H1 (cell line): Measurements from ENCODE around the gene CELF4. TPM values are rescaled to one million over a fixed set of nuclear protein-coding genes. Genes with fewer than 3 reads are reported as not detected.

Experiments
- CTCF ChIA-PET: fragments of 300-600 bp; sonication (Branson Sonifier 250); formaldehyde crosslinking; loops from one replicate; lab custom pipeline; 2021; ENCODE audit not compliant: partially characterized antibody; lab: Charles Lee
- POLR2A ChIA-PET: fragments of 300-600 bp; sonication (Branson Sonifier 250); formaldehyde crosslinking; loops from one replicate; lab custom pipeline; 2021; ENCODE audit warnings: inconsistent platforms; ENCODE audit not compliant: partially characterized antibody; lab: Charles Lee
- DNase-seq, 2 experiments: peaks; one replicate each; pipeline versions ENCODE4 v3.0.0 to v3.0.0-alpha.2; 2010 to 2022; ENCODE audit warnings: low spot score in 2 of 2, low read depth in 1 of 2, mixed read lengths in 1 of 2
- FAIRE-seq: peaks from 2 replicates; lab custom pipeline; 2011; peaks lifted over from hg19 to GRCh38; lab: Jason Lieb, UNC
- H2AFZ ChIP-seq: 2 replicates; pipeline ENCODE4 v1.8.1; 2012; ENCODE audit warnings: low read length, inconsistent platforms
- H2AK5ac ChIP-seq: 2 replicates; pipeline ENCODE4 v1.6.1; 2013; ENCODE audit warnings: low read depth, low read length
- H2BK120ac ChIP-seq: replicated peaks from 2 replicates; pipeline ENCODE3; 2013; ENCODE audit warnings: low read depth, low read length, inconsistent platforms
- H2BK12ac ChIP-seq: 2 replicates; pipeline ENCODE4 v1.6.1; 2013; ENCODE audit warnings: low read depth, low read length
- H2BK15ac ChIP-seq: 2 replicates; pipeline ENCODE4 v1.6.1; 2013; ENCODE audit warnings: low read length
- H2BK20ac ChIP-seq: 2 replicates; pipeline ENCODE4 v1.6.1; 2013; ENCODE audit warnings: low read length
- H2BK5ac ChIP-seq: 2 replicates; pipeline ENCODE4 v1.6.1; 2013; ENCODE audit warnings: low read depth, low read length
- H3K14ac ChIP-seq: 2 replicates; pipeline ENCODE4 v1.6.1; 2013; ENCODE audit warnings: inconsistent platforms; ENCODE audit not compliant: insufficient read length
- H3K18ac ChIP-seq: 2 replicates; pipeline ENCODE4 v1.6.1; 2013; ENCODE audit warnings: low read length; ENCODE audit errors: extremely low read depth
- H3K23ac ChIP-seq: 2 replicates; pipeline ENCODE4 v1.6.1; 2013; ENCODE audit warnings: inconsistent platforms; ENCODE audit not compliant: insufficient read length
- H3K23me2 ChIP-seq: 2 replicates; pipeline ENCODE4 v1.6.1; 2013; ENCODE audit warnings: low read depth, low read length
- H3K27ac ChIP-seq: 2 replicates; pipeline ENCODE4 v1.6.1; 2011; ENCODE audit warnings: low read depth, low read length, inconsistent platforms
- H3K27me3 ChIP-seq, 4 experiments: replicated peaks in 1 of 4; 1 replicate in 1 of 4; 2 replicates in 3 of 4; pipeline versions ENCODE4 v1.6.1 to v1.8.1; 2011 to 2013; ENCODE audit warnings: low read length in 3 of 4, mild to moderate bottlenecking in 3 of 4, inconsistent platforms in 2 of 4, mixed read lengths in 2 of 4, moderate library complexity in 1 of 4; ENCODE audit not compliant: control insufficient read depth in 3 of 4, insufficient read depth in 3 of 4; ENCODE audit errors: extremely low read depth in 1 of 4
- H3K36me3 ChIP-seq, 4 experiments: 2 replicates each; pipeline versions ENCODE4 v1.6.1 to v1.8.1; 2011 to 2013; ENCODE audit warnings: mild to moderate bottlenecking in 4 of 4, low read length in 3 of 4, moderate library complexity in 2 of 4, control low read depth in 1 of 4, inconsistent platforms in 1 of 4; ENCODE audit not compliant: insufficient read depth in 4 of 4, control insufficient read depth in 2 of 4
- H3K4ac ChIP-seq: replicated peaks from 2 replicates; pipeline ENCODE3; 2013; ENCODE audit warnings: low read length, low read depth, mixed read lengths, inconsistent platforms; ENCODE audit not compliant: insufficient read length
- H3K4me1 ChIP-seq, 4 experiments: replicated peaks in 1 of 4; 1 replicate in 1 of 4; 2 replicates in 3 of 4; pipeline versions ENCODE4 v1.6.1 to v1.8.1; 2011 to 2013; ENCODE audit warnings: low read length in 3 of 4, inconsistent platforms in 2 of 4, mixed read lengths in 1 of 4; ENCODE audit not compliant: insufficient read depth in 4 of 4, control insufficient read depth in 3 of 4
- H3K4me2 ChIP-seq, 2 experiments: 2 replicates each; pipeline versions ENCODE4 v1.6.1 to v1.8.1; 2011 to 2013; ENCODE audit warnings: low read depth in 2 of 2, low read length in 2 of 2, control low read depth in 1 of 2, inconsistent platforms in 1 of 2, mild to moderate bottlenecking in 1 of 2; ENCODE audit not compliant: insufficient read depth in 1 of 2
- H3K4me3 ChIP-seq, 4 experiments: fragments of 200-600, 300-600 bp in 1 of 4; sonication (generic), shearing (Covaris generic), sonication (Bioruptor Twin) in 1 of 4; 2 replicates each; pipeline versions ENCODE4 v1.5.1 to v1.8.1; 2011 to 2016; ENCODE audit warnings: low read length in 4 of 4, low read depth in 3 of 4, control low read depth in 2 of 4, inconsistent platforms in 2 of 4, mild to moderate bottlenecking in 2 of 4, mixed read lengths in 1 of 4, moderate library complexity in 1 of 4; ENCODE audit not compliant: insufficient read depth in 2 of 4; ENCODE audit errors: extremely low read depth in 1 of 4
- H3K56ac ChIP-seq: replicated peaks from 2 replicates; pipeline ENCODE3; 2013; ENCODE audit warnings: low read depth, mild to moderate bottlenecking, mixed read lengths, low read length, inconsistent platforms; ENCODE audit not compliant: insufficient read length
- H3K79me1 ChIP-seq: 2 replicates; pipeline ENCODE4 v1.6.1; 2013; ENCODE audit warnings: low read depth, low read length, control low read depth
- H3K79me2 ChIP-seq, 2 experiments: 2 replicates each; pipeline versions ENCODE4 v1.6.1 to v1.8.1; 2012 to 2013; ENCODE audit warnings: low read length in 2 of 2, mild to moderate bottlenecking in 2 of 2, inconsistent platforms in 1 of 2; ENCODE audit not compliant: insufficient read depth in 2 of 2, control insufficient read depth in 1 of 2
- H3K9ac ChIP-seq, 4 experiments: replicated peaks in 1 of 4; 1 replicate in 1 of 4; 2 replicates in 3 of 4; pipeline versions ENCODE4 v1.6.1 to v1.8.1; 2011 to 2013; ENCODE audit warnings: low read depth in 3 of 4, low read length in 3 of 4, control low read depth in 2 of 4, mild to moderate bottlenecking in 2 of 4, moderate library complexity in 2 of 4, inconsistent platforms in 1 of 4; ENCODE audit errors: extremely low read depth in 1 of 4
- H3K9me3 ChIP-seq, 2 experiments: 2 replicates each; pipeline versions ENCODE4 v1.6.1 to v1.8.1; 2012 to 2013; ENCODE audit warnings: mild to moderate bottlenecking in 2 of 2, moderate library complexity in 2 of 2, control low read depth in 1 of 2, inconsistent platforms in 1 of 2, low read depth in 1 of 2, low read length in 1 of 2, mixed read lengths in 1 of 2; ENCODE audit not compliant: insufficient read depth in 2 of 2
- H4K20me1 ChIP-seq, 2 experiments: replicated peaks in 1 of 2; 2 replicates each; pipeline versions ENCODE3 to v1.8.1; 2011 to 2013; ENCODE audit warnings: inconsistent platforms in 2 of 2, low read length in 2 of 2, mild to moderate bottlenecking in 1 of 2; ENCODE audit not compliant: insufficient read depth in 2 of 2, control insufficient read depth in 1 of 2
- H4K5ac ChIP-seq: 2 replicates; pipeline ENCODE4 v1.6.1; 2013; ENCODE audit warnings: low read length, low read depth, mixed read lengths, inconsistent platforms; ENCODE audit not compliant: insufficient read length
- H4K8ac ChIP-seq: 2 replicates; pipeline ENCODE4 v1.8.0; 2013; ENCODE audit warnings: mild to moderate bottlenecking, moderate library complexity, low read length, inconsistent platforms; ENCODE audit not compliant: insufficient read depth; ENCODE audit errors: extremely low read depth
- H4K91ac ChIP-seq: replicated peaks from 2 replicates; pipeline ENCODE3; 2013; ENCODE audit warnings: low read length, mixed read lengths, inconsistent platforms; ENCODE audit not compliant: insufficient read length
- RAD21 ChIP-seq, 2 experiments: IDR thresholded peaks in 1 of 2; conservative IDR thresholded peaks in 1 of 2; 2 replicates each; pipeline ENCODE4 v1.6.1; 2011; ENCODE audit warnings: low read depth in 2 of 2, low read length in 2 of 2, improper control_type of control experiment in 1 of 2, inconsistent platforms in 1 of 2, mild to moderate bottlenecking in 1 of 2, moderate library complexity in 1 of 2
- RBBP5 ChIP-seq: IDR thresholded peaks from 2 replicates; pipeline ENCODE4 v1.7.1; 2012; ENCODE audit warnings: low read depth, mild to moderate bottlenecking, inconsistent platforms, low read length, moderate library complexity, borderline replicate concordance
- RNF2 ChIP-seq: fragments of 200-900, 300-1000 bp; sonication (generic); IDR thresholded peaks from 2 replicates; pipeline ENCODE4 v1.7.1; 2016; ENCODE audit warnings: borderline replicate concordance, low read depth, mild to moderate bottlenecking, antibody characterized with exemption, low read length; ENCODE audit not compliant: poor library complexity, severe bottlenecking; ENCODE audit errors: missing control alignments
- YY1 ChIP-seq: IDR thresholded peaks from 2 replicates; pipeline ENCODE4 v1.6.1; 2011; ENCODE audit warnings: low read depth, mild to moderate bottlenecking, low read length
- WGBS, 2 experiments: shearing (Covaris generic) in 1 of 2; methylation state at CpG; one replicate each; pipeline versions ENCODE4 v1.1.6 to v1.1.7; 2013 to 2015; ENCODE audit warnings: low lambda C conversion rate in 2 of 2, mixed read lengths in 2 of 2, inconsistent platforms in 1 of 2, low coverage in 1 of 2, missing lambda C conversion rate in 1 of 2; ENCODE audit not compliant: insufficient replicate concordance in 2 of 2, insufficient coverage in 1 of 2, insufficient read length in 1 of 2; ENCODE audit errors: extremely low coverage in 1 of 2, missing lambda C conversion rate in 1 of 2; 5-methylcytosine and 5-hydroxymethylcytosine counted together
- polyA plus RNA-seq, 7 experiments: library from polyadenylated mRNA; depleted of rRNA in 3 of 7; stranded (reverse) in 5 of 7; unstranded in 2 of 7; fragments of >200 nt in 5 of 7; fragments of 200-250 nt in 2 of 7; gene quantifications; 1 replicate in 5 of 7; 2 replicates in 1 of 7; 4 replicates in 1 of 7; pipeline versions ENCODE4 v1.2.1 to v1.2.3, GENCODE V29; 2011 to 2013; ENCODE audit warnings: missing spikeins in 2 of 7, mixed read lengths in 2 of 7
- total RNA-seq: library from RNA; stranded (reverse); fragmentation: NEBNext Ultra II Directional; extraction: Animal tissue kit (Norgen Biotek cat#: 25700); gene quantifications from 2 replicates; pipeline ENCODE4 v1.2.1, GENCODE V29; 2021
- TF ChIP-seq, protein P1 (sequence below), 3 experiments: IDR thresholded peaks; 1 replicate in 2 of 3; 2 replicates in 1 of 3; pipeline versions ENCODE4 v1.5.1 to v1.6.1; 2011; ENCODE audit warnings: low read length in 3 of 3, mild to moderate bottlenecking in 3 of 3, inconsistent platforms in 2 of 3, low read depth in 1 of 3, moderate library complexity in 1 of 3; ENCODE audit not compliant: insufficient read depth in 1 of 3; ENCODE audit errors: control extremely low read depth in 1 of 3

CELF4 gene
- total and polyA plus RNA-seq, 2 of the 8 experiments (the other 6 are each of a cell fraction or from before 2014, with no cell fraction given), result 1.6 to 3.4 TPM

GRCh38 chr18:37266290-37266689 lies 299.3 kb downstream of the CELF4 start:
- CTCF ChIA-PET, result interaction anchor here (0.8 to 4.2 kb wide), 20 partner anchors 9 to 324 kb away, joined by 3 to 24 read pairs (median 4); no protein-coding TSS in a partner anchor
- WGBS, 2 experiments, result 62% methylated on average over 13 of the region's 13 CpGs; no CpG with 5 or more reads in 1 of the 2 experiments
- POLR2A ChIA-PET, result no interaction called here
- Histone ChIP-seq H2AK5ac (no peak overlapping the region), H2BK15ac (no peak overlapping the region), H4K91ac (no peak overlapping the region), H3K4me2 (no peak overlapping the region), H3K36me3 (no peaks in the 10 kb centered on the region), H2BK5ac (no peak overlapping the region), H2AFZ (no peak overlapping the region), H3K4me3 (no peak overlapping the region), H4K20me1 (peaks cover 2 to 10% of the 10 kb centered on the region in 2 experiments), H3K14ac (no peak overlapping the region), H3K23me2 (peaks cover 3% of the 10 kb centered on the region; the same call in 1 of the 2 replicates), H2BK20ac (no peak overlapping the region), H4K8ac (no peak overlapping the region), H3K9ac (no peak overlapping the region), H3K9me3 (no peaks in the 10 kb centered on the region), H3K79me2 (no peaks in the 10 kb centered on the region), H2BK120ac (no peak overlapping the region), H3K27me3 (0 out of 7 replicates have a peak, but pooled peaks cover 0 to 2% (median 0%) of the 10 kb centered on the region in 4 experiments), H3K18ac (no peak overlapping the region), H3K4ac (no peak overlapping the region), H3K27ac (no peak overlapping the region), H3K23ac (no peak overlapping the region), H3K4me1 (no peaks in the 10 kb centered on the region), H3K79me1 (no peaks in the 10 kb centered on the region), H4K5ac (no peak overlapping the region), H3K56ac (no peak overlapping the region), H2BK12ac (no peak overlapping the region)
- peak in 1 of 2 experiments; percentile 61 for DNase-seq
- TF ChIP-seq, protein P1, sequence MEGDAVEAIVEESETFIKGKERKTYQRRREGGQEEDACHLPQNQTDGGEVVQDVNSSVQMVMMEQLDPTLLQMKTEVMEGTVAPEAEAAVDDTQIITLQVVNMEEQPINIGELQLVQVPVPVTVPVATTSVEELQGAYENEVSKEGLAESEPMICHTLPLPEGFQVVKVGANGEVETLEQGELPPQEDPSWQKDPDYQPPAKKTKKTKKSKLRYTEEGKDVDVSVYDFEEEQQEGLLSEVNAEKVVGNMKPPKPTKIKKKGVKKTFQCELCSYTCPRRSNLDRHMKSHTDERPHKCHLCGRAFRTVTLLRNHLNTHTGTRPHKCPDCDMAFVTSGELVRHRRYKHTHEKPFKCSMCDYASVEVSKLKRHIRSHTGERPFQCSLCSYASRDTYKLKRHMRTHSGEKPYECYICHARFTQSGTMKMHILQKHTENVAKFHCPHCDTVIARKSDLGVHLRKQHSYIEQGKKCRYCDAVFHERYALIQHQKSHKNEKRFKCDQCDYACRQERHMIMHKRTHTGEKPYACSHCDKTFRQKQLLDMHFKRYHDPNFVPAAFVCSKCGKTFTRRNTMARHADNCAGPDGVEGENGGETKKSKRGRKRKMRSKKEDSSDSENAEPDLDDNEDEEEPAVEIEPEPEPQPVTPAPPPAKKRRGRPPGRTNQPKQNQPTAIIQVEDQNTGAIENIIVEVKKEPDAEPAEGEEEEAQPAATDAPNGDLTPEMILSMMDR (IDR thresholded peaks at IDR 0.05; ENCODE audit: control extremely low read depth in 1 of 3, insufficient read depth in 1 of 3, low read depth in 1 of 3, low read length in 3 of 3), result peak in 2 of 3 experiments; percentile 61 to 75; a peak in 3 of 4 replicates
- TF ChIP-seq YY1 (no peak), RAD21 (IDR thresholded peaks at IDR 0.05 in 1 of 2, conservative IDR thresholded peaks at IDR 0.05 in 1 of 2; ENCODE audit: low read depth in 2 of 2, low read length in 2 of 2) (peak; percentile 54 to 69), RNF2 (no peak), RBBP5 (no peak)
- no peak for FAIRE-seq
